ENCODE results near the gene KLRC2.
A peak's percentile ranks its signal among the peaks of the same experiment; 100 is the strongest.

KLRC2 gene

DNA sequence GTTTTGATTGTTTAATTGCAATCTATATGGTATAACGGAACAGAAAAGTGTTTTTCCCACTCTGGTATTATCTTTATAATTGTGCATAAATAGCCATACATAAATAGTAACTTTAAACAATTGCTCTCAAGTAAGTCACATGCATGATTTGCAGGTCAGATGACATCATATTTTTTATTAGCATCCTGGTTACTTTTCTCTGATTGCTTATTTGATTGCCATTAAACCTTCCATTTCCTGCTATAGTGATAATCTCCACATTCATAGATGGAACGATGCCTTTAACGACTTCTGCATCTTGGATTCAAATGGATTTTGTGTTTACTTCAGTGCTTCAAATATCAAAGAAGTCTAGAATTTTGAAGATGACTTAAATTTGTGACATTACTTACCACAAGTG, 42.5 kb downstream of the KLRC2 start (continued):
- TF ChIP-seq, protein P1, sequence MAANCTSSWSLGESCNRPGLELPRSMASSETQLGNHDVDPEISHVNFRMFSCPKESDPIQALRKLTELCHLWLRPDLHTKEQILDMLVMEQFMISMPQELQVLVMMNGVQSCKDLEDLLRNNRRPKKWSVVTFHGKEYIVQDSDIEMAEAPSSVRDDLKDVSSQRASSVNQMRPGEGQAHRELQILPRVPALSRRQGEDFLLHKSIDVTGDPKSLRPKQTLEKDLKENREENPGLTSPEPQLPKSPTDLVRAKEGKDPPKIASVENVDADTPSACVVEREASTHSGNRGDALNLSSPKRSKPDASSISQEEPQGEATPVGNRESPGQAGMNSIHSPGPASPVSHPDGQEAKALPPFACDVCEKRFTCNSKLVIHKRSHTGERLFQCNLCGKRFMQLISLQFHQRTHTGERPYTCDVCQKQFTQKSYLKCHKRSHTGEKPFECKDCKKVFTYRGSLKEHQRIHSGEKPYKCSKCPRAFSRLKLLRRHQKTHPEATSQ (tag by site-specific recombination; IDR thresholded peaks at IDR 0.05) = no peak
- TF ChIP-seq ZNF785 (tag by site-specific recombination; IDR thresholded peaks at IDR 0.05) = no peak
- no peak for TF ChIP-seq ZNF335 (tag by site-specific recombination; conservative IDR thresholded peaks at IDR 0.05)
- no peak for TF ChIP-seq SCRT2 (tag by site-specific recombination; IDR thresholded peaks at IDR 0.05)
- no peak for TF ChIP-seq ZBTB7A (tag by site-specific recombination; IDR thresholded peaks at IDR 0.05; ENCODE audit: low read depth)
- no peak for TF ChIP-seq KLF1 (tag by site-specific recombination; IDR thresholded peaks at IDR 0.05)
- TF ChIP-seq HOXA7 (CRISPR knock-in tag; IDR thresholded peaks at IDR 0.05; ENCODE audit: borderline replicate concordance) = no peak
- no peak for TF ChIP-seq ZNF324 (tag by site-specific recombination; IDR thresholded peaks at IDR 0.05)
- TF ChIP-seq ZBTB17 (tag by site-specific recombination; IDR thresholded peaks at IDR 0.05) = peak; percentile 66

DNA sequence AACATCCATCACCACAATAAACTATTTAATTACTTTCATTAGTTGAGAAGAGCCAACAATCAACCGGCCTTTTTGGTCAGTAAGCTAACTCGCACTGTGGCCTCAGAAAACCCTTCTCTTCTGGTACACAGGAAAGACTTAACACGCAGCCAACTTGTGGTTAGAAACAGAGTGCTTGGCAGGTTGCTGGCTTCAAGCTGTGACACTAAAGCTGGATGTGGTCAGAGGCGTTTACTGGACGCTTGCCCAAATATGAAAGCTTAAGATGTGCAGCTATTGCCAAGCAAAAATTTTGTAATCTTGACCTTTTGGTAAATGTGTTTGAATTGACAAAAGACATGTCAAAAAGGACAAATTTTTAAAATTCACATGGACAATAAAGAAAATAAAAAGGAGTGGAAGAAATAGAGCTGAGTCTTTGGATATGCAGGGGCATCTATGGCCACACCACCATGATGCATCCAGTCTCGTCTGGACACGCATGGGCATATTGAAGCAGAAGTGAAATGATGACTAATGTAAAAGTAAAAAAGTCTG, 43.3 kb downstream of the KLRC2 start:
- Histone ChIP-seq H3K9me3 (ENCODE audit: control insufficient read depth, insufficient read depth, low read depth, low read length) (no peaks in the 10 kb centered on the region), H3K36me3 (ENCODE audit: control insufficient read depth in 2 of 2, insufficient read depth in 1 of 2, low read length in 2 of 2) (no peaks in the 10 kb centered on the region), H3K27ac (ENCODE audit: extremely low read depth, low read depth, low read length) (peak overlapping the region; percentile 21; the same call in 1 of the 2 replicates), H3K4me3 (ENCODE audit: low read depth, low read length) (no peak overlapping the region), H3K4me1 (ENCODE audit: control insufficient read depth, insufficient read depth, low read length) (peaks cover 22% of the 10 kb centered on the region)
- CTCF ChIA-PET = interaction anchor here (0.6 to 1.2 kb wide), 4 partner anchors 26 to 280 kb away, joined by 3 to 4 read pairs (median 3); no protein-coding TSS in a partner anchor
- POLR2A ChIA-PET = interaction anchor here (1.0 to 1.3 kb wide), 3 partner anchors 27 to 180 kb away, joined by 3 to 12 read pairs (median 3); partner anchors contain the start of gene GABARAPL1
- TF ChIP-seq OSR2 (tag by site-specific recombination; IDR thresholded peaks at IDR 0.05) = peak; percentile 66; the same call in 1 of the 2 replicates
- no peak for TF ChIP-seq GLIS2 (tag by site-specific recombination; IDR thresholded peaks at IDR 0.05)
- TF ChIP-seq, protein P2, sequence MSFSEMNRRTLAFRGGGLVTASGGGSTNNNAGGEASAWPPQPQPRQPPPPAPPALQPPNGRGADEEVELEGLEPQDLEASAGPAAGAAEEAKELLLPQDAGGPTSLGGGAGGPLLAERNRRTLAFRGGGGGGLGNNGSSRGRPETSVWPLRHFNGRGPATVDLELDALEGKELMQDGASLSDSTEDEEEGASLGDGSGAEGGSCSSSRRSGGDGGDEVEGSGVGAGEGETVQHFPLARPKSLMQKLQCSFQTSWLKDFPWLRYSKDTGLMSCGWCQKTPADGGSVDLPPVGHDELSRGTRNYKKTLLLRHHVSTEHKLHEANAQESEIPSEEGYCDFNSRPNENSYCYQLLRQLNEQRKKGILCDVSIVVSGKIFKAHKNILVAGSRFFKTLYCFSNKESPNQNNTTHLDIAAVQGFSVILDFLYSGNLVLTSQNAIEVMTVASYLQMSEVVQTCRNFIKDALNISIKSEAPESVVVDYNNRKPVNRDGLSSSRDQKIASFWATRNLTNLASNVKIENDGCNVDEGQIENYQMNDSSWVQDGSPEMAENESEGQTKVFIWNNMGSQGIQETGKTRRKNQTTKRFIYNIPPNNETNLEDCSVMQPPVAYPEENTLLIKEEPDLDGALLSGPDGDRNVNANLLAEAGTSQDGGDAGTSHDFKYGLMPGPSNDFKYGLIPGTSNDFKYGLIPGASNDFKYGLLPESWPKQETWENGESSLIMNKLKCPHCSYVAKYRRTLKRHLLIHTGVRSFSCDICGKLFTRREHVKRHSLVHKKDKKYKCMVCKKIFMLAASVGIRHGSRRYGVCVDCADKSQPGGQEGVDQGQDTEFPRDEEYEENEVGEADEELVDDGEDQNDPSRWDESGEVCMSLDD (tag by site-specific recombination; IDR thresholded peaks at IDR 0.05) = no peak
- TF ChIP-seq, protein P3, sequence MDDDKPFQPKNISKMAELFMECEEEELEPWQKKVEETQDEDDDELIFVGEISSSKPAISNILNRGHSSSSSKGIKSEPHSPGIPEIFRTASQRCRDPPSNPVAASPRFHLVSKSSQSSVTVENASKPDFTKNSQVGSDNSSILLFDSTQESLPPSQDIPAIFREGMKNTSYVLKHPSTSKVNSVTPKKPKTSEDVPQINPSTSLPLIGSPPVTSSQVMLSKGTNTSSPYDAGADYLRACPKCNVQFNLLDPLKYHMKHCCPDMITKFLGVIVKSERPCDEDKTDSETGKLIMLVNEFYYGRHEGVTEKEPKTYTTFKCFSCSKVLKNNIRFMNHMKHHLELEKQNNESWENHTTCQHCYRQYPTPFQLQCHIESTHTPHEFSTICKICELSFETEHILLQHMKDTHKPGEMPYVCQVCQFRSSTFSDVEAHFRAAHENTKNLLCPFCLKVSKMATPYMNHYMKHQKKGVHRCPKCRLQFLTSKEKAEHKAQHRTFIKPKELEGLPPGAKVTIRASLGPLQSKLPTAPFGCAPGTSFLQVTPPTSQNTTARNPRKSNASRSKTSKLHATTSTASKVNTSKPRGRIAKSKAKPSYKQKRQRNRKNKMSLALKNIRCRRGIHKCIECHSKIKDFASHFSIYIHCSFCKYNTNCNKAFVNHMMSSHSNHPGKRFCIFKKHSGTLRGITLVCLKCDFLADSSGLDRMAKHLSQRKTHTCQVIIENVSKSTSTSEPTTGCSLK (tag by site-specific recombination; IDR thresholded peaks at IDR 0.05) = no peak
- TF ChIP-seq, protein P4, sequence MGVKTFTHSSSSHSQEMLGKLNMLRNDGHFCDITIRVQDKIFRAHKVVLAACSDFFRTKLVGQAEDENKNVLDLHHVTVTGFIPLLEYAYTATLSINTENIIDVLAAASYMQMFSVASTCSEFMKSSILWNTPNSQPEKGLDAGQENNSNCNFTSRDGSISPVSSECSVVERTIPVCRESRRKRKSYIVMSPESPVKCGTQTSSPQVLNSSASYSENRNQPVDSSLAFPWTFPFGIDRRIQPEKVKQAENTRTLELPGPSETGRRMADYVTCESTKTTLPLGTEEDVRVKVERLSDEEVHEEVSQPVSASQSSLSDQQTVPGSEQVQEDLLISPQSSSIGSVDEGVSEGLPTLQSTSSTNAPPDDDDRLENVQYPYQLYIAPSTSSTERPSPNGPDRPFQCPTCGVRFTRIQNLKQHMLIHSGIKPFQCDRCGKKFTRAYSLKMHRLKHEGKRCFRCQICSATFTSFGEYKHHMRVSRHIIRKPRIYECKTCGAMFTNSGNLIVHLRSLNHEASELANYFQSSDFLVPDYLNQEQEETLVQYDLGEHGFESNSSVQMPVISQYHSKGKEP (tag by site-specific recombination; IDR thresholded peaks at IDR 0.05) = peak; percentile 61; the same call in 1 of the 2 replicates
- peak; percentile 18; the same call in 1 of the 2 replicates for TF ChIP-seq TRIM28 (IDR thresholded peaks at IDR 0.05; ENCODE audit: borderline replicate concordance, low read length)
- TF ChIP-seq FEZF1 (tag by site-specific recombination; IDR thresholded peaks at IDR 0.05) = peak; percentile 81
- TF ChIP-seq ZNF785 (tag by site-specific recombination; IDR thresholded peaks at IDR 0.05) = no peak
- TF ChIP-seq ZNF394 (tag by site-specific recombination; IDR thresholded peaks at IDR 0.05; ENCODE audit: borderline replicate concordance) = 0 out of 2 replicates have a peak, but pooled peaks have one; percentile 24
- TF ChIP-seq ZNF501 (tag by site-specific recombination; IDR thresholded peaks at IDR 0.05) = 0 out of 2 replicates have a peak, but pooled peaks have one; percentile 13
- TF ChIP-seq ZBTB17 (tag by site-specific recombination; IDR thresholded peaks at IDR 0.05) = peak; percentile 18; the same call in 1 of the 2 replicates
- 0 out of 2 replicates have a peak, but pooled peaks have one; percentile 3 for TF ChIP-seq PRDM1 (tag by site-specific recombination; IDR thresholded peaks at IDR 0.05)
- TF ChIP-seq ZNF660 (tag by site-specific recombination; IDR thresholded peaks at IDR 0.05) = peak; percentile 77
- peak; percentile 61; the same call in 1 of the 2 replicates for TF ChIP-seq ZNF843 (tag by site-specific recombination; IDR thresholded peaks at IDR 0.05)
- peak; percentile 66 for TF ChIP-seq ZXDB (tag by site-specific recombination; IDR thresholded peaks at IDR 0.05)
- peak; percentile 64 for TF ChIP-seq ZNF629 (tag by site-specific recombination; IDR thresholded peaks at IDR 0.05)
- peak; percentile 79 for TF ChIP-seq ZNF664 (tag by site-specific recombination; IDR thresholded peaks at IDR 0.05)
- TF ChIP-seq, protein P5, sequence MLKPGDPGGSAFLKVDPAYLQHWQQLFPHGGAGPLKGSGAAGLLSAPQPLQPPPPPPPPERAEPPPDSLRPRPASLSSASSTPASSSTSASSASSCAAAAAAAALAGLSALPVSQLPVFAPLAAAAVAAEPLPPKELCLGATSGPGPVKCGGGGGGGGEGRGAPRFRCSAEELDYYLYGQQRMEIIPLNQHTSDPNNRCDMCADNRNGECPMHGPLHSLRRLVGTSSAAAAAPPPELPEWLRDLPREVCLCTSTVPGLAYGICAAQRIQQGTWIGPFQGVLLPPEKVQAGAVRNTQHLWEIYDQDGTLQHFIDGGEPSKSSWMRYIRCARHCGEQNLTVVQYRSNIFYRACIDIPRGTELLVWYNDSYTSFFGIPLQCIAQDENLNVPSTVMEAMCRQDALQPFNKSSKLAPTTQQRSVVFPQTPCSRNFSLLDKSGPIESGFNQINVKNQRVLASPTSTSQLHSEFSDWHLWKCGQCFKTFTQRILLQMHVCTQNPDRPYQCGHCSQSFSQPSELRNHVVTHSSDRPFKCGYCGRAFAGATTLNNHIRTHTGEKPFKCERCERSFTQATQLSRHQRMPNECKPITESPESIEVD (tag by site-specific recombination; IDR thresholded peaks at IDR 0.05) = peak; percentile 78
- TF ChIP-seq OVOL3 (tag by site-specific recombination; IDR thresholded peaks at IDR 0.05) = peak; percentile 35; the same call in 1 of the 2 replicates
- no peak for TF ChIP-seq ZNF10 (tag by site-specific recombination; IDR thresholded peaks at IDR 0.05)
- peak; percentile 64 for TF ChIP-seq ZEB2 (tag by site-specific recombination; IDR thresholded peaks at IDR 0.05)
